ENCODE measurements around the gene C3orf20. TPM values are rescaled to one million over a fixed set of nuclear protein-coding genes. Genes with fewer than 3 reads are reported as not detected.

The C3orf20 gene
- total RNA-seq, 1 donor from 2014 or later: not detected

- Mint-ChIP-seq H3K4me1 (ENCODE audit: low read depth) (peaks cover 5% of the 10 kb centered on the region), H3K27ac (ENCODE audit: unreplicated experiment) (no peak overlapping the region), H3K36me3 (ENCODE audit: low read depth) (no peaks in the 10 kb centered on the region), H3K9me3 (ENCODE audit: low read depth) (no peaks in the 10 kb centered on the region), H3K4me3 (ENCODE audit: unreplicated experiment) (no peak overlapping the region), H3K27me3 (ENCODE audit: low read depth) (peaks cover 70% of the 10 kb centered on the region)
- no peak for TF ChIP-seq CTCF (IDR thresholded peaks at IDR 0.05)
- DNase-seq (ENCODE audit: low spot score): no peak
These were observed 136.7 kb downstream of the C3orf20 start for GRCh38 chr3:14811684-14812083.

GRCh38 chr3:14812196-14812790 lies 137.4 kb downstream of the C3orf20 start:
- no peaks in the 10 kb centered on the region for H3K36me3 Mint-ChIP-seq (ENCODE audit: low read depth)
- no peak overlapping the region for H3K4me3 Mint-ChIP-seq (ENCODE audit: unreplicated experiment)
- no peak for TF ChIP-seq CTCF (IDR thresholded peaks at IDR 0.05)
- no peak overlapping the region for H3K27ac Mint-ChIP-seq (ENCODE audit: unreplicated experiment)
- H3K27me3 Mint-ChIP-seq (ENCODE audit: low read depth): peaks cover 65% of the 10 kb centered on the region
- DNase-seq (ENCODE audit: low spot score): no peak
- no peaks in the 10 kb centered on the region for H3K9me3 Mint-ChIP-seq (ENCODE audit: low read depth)
- peaks cover 5% of the 10 kb centered on the region for H3K4me1 Mint-ChIP-seq (ENCODE audit: low read depth)

GRCh38 chr3:14814411-14814871 lies 139.5 kb downstream of the C3orf20 start:
- peaks cover 5% of the 10 kb centered on the region for H3K4me1 Mint-ChIP-seq (ENCODE audit: low read depth)
- no peak for DNase-seq (ENCODE audit: low spot score)
- H3K4me3 Mint-ChIP-seq (ENCODE audit: unreplicated experiment): no peak overlapping the region
- no peak for TF ChIP-seq CTCF (IDR thresholded peaks at IDR 0.05)
- no peaks in the 10 kb centered on the region for H3K9me3 Mint-ChIP-seq (ENCODE audit: low read depth)
- peaks cover 64% of the 10 kb centered on the region for H3K27me3 Mint-ChIP-seq (ENCODE audit: low read depth)
- no peak overlapping the region for H3K27ac Mint-ChIP-seq (ENCODE audit: unreplicated experiment)
- H3K36me3 Mint-ChIP-seq (ENCODE audit: low read depth): no peaks in the 10 kb centered on the region

GRCh38 chr3:14816359-14816758 lies 141.4 kb downstream of the C3orf20 start:
- peaks cover 64% of the 10 kb centered on the region for H3K27me3 Mint-ChIP-seq (ENCODE audit: low read depth)
- no peak for DNase-seq (ENCODE audit: low spot score)
- no peak for TF ChIP-seq CTCF (IDR thresholded peaks at IDR 0.05)
- peaks cover 2% of the 10 kb centered on the region for H3K36me3 Mint-ChIP-seq (ENCODE audit: low read depth)
- no peak overlapping the region for H3K27ac Mint-ChIP-seq (ENCODE audit: unreplicated experiment)
- H3K4me1 Mint-ChIP-seq (ENCODE audit: low read depth): peaks cover under 1% of the 10 kb centered on the region
- H3K4me3 Mint-ChIP-seq (ENCODE audit: unreplicated experiment): no peak overlapping the region
- no peaks in the 10 kb centered on the region for H3K9me3 Mint-ChIP-seq (ENCODE audit: low read depth)

GRCh38 chr3:14818804-14819500 lies 144.0 kb downstream of the C3orf20 start, which contains the start of gene FGD5:
Gene FGD5, plus strand, starts transcription at chr3:14818962. Its CDS starts 110 bp downstream, at chr3:14819072.
- Mint-ChIP-seq H3K9me3 (ENCODE audit: low read depth) (no peaks in the 10 kb centered on the region), H3K4me3 (ENCODE audit: unreplicated experiment) (no peak within 1 kb of the TSS), H3K4me1 (ENCODE audit: low read depth) (no peaks in the 10 kb centered on the region), H3K27me3 (ENCODE audit: low read depth) (peaks cover 63% of the 10 kb centered on the region), H3K27ac (ENCODE audit: unreplicated experiment) (no peak within 1 kb of the TSS), H3K36me3 (ENCODE audit: low read depth) (peaks cover 2% of the 10 kb centered on the region)
- no peak for DNase-seq (ENCODE audit: low spot score)
- TF ChIP-seq CTCF (IDR thresholded peaks at IDR 0.05): no peak

All from chondrocyte (in vitro differentiated cells).